Activated B cell treated with CpG ODN at 0.5 μM for 24 hours (primary cell): ENCODE results near the gene RBFOX2. TPM values are rescaled to one million over a fixed set of nuclear protein-coding genes. Genes with fewer than 3 reads are reported as not detected.

Experiments used
- ATAC-seq: fragments of 200-7000 bp; cut with Tn5 transposase; one replicate; pipeline ENCODE4 v1.10.0; 2021; ENCODE audit warnings: low read depth, mild to moderate bottlenecking, moderate library complexity
- CTCF ChIA-PET: fragments of 350-600 bp; sonication (Branson Sonifier 250); formaldehyde crosslinking; loops from one replicate; lab custom pipeline; 2021; ENCODE audit warnings: antibody characterized with exemption; lab: Charles Lee
- POLR2A ChIA-PET: fragments of 350-600 bp; sonication (Branson Sonifier 250); formaldehyde crosslinking; loops from one replicate; lab custom pipeline; 2021; ENCODE audit warnings: antibody characterized with exemption; lab: Charles Lee
- DNase-seq: peaks from one replicate; pipeline ENCODE4 v3.0.0; 2022
- H3K27ac Mint-ChIP-seq: one replicate; pipeline ENCODE4 v1.8.0; 2020; ENCODE audit warnings: mixed read lengths
- H3K27me3 Mint-ChIP-seq: one replicate; pipeline ENCODE4 v1.8.0; 2021; ENCODE audit warnings: mixed read lengths
- H3K36me3 Mint-ChIP-seq: one replicate; pipeline ENCODE4 v1.8.0; 2021; ENCODE audit warnings: low read depth, mixed read lengths
- H3K4me1 Mint-ChIP-seq: one replicate; pipeline ENCODE4 v1.8.0; 2021; ENCODE audit warnings: mixed read lengths
- H3K4me3 Mint-ChIP-seq: one replicate; pipeline ENCODE4 v1.8.0; 2020; ENCODE audit warnings: mild to moderate bottlenecking, mixed read lengths
- H3K9me3 Mint-ChIP-seq: one replicate; pipeline ENCODE4 v1.8.0; 2020; ENCODE audit warnings: mixed read lengths
- intact Hi-C: fragments of 100-400 bp; cut with micrococcal nuclease; formaldehyde crosslinking; loops from one replicate; pipeline ENCODE4 v1.15.1; 2024
- total RNA-seq: library from RNA; stranded (reverse); gene quantifications from 2 replicates; pipeline ENCODE4 v1.2.3, GENCODE V29; 2022
- TF ChIP-seq, protein P1 (sequence below): fragments of 200-600 bp; IDR thresholded peaks from one replicate; pipeline ENCODE4 v1.8.0; 2022; ENCODE audit warnings: antibody characterized with exemption, mild to moderate bottlenecking

Gene RBFOX2
- total RNA-seq, 1 donor from 2014 or later = not detected

DNA sequence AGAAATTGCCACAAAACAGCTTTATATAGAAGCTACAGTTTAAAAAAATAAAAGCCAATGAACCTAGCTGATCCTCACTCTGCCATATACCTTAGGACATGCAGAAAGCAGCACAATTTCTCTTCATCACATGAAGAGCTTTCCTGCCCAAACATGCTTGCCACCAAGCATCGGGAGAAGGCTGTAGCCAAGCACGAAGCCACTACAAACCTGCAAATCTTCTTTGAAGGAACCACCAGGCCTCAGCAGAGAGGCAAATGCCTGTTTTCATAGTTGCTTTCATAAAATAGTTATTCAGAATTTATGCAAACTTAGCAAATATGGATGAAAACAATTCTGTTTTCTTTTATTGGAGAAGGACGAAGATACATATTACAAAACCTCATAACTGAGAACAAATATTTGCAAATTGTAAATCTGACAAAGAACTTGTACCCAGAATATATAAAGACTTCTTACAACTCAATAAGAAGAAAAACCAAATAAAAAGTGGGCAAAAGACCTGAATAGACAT lies 100.3 kb downstream of the RBFOX2 start:
- peaks cover 13% of the 10 kb centered on the region for H3K27me3 Mint-ChIP-seq
- no peaks in the 10 kb centered on the region for H3K36me3 Mint-ChIP-seq
- ATAC-seq = no peak
- no peaks in the 10 kb centered on the region for H3K4me1 Mint-ChIP-seq
- no peak overlapping the region for H3K27ac Mint-ChIP-seq
- no peaks in the 10 kb centered on the region for H3K9me3 Mint-ChIP-seq
- ChIA-PET CTCF (no interaction called here), POLR2A (no interaction called here)
- TF ChIP-seq, protein P1, sequence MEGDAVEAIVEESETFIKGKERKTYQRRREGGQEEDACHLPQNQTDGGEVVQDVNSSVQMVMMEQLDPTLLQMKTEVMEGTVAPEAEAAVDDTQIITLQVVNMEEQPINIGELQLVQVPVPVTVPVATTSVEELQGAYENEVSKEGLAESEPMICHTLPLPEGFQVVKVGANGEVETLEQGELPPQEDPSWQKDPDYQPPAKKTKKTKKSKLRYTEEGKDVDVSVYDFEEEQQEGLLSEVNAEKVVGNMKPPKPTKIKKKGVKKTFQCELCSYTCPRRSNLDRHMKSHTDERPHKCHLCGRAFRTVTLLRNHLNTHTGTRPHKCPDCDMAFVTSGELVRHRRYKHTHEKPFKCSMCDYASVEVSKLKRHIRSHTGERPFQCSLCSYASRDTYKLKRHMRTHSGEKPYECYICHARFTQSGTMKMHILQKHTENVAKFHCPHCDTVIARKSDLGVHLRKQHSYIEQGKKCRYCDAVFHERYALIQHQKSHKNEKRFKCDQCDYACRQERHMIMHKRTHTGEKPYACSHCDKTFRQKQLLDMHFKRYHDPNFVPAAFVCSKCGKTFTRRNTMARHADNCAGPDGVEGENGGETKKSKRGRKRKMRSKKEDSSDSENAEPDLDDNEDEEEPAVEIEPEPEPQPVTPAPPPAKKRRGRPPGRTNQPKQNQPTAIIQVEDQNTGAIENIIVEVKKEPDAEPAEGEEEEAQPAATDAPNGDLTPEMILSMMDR = no peak
- intact Hi-C loops = no loop called here
- H3K4me3 Mint-ChIP-seq = no peak overlapping the region
- DNase-seq = no peak

- Mint-ChIP-seq H3K4me1 (no peaks in the 10 kb centered on the region), H3K27ac (no peak overlapping the region), H3K9me3 (no peaks in the 10 kb centered on the region), H3K27me3 (peaks cover 6% of the 10 kb centered on the region), H3K36me3 (no peaks in the 10 kb centered on the region), H3K4me3 (no peak overlapping the region)
- TF ChIP-seq, protein P1 = no peak
- ChIA-PET CTCF (no interaction called here), POLR2A (no interaction called here)
- DNase-seq = no peak
- ATAC-seq = no peak
- intact Hi-C loops = no loop called here
These were observed 105.6 kb downstream of the RBFOX2 start for GRCh38 chr22:35923026-35923425.

- ATAC-seq (peak; percentile 40), DNase-seq (no peak)
- H3K9me3 Mint-ChIP-seq = no peaks in the 10 kb centered on the region
- TF ChIP-seq, protein P1 = no peak
- no peak overlapping the region for H3K27ac Mint-ChIP-seq
- peaks cover 17% of the 10 kb centered on the region for H3K27me3 Mint-ChIP-seq
- POLR2A ChIA-PET = no interaction called here
- no peak overlapping the region for H3K4me3 Mint-ChIP-seq
- CTCF ChIA-PET = interaction anchor here (1.0 kb wide), 1 partner anchor 11 kb away, joined by 3 read pairs; no protein-coding TSS in a partner anchor
- intact Hi-C loops = loop anchor here (1.0 to 2.0 kb wide), 4 partner anchors 294 to 571 kb away; no protein-coding TSS in a partner anchor
- H3K4me1 Mint-ChIP-seq = no peaks in the 10 kb centered on the region
- H3K36me3 Mint-ChIP-seq = no peaks in the 10 kb centered on the region
These were observed 106.8 kb downstream of the RBFOX2 start for GRCh38 chr22:35921777-35922176.

DNA sequence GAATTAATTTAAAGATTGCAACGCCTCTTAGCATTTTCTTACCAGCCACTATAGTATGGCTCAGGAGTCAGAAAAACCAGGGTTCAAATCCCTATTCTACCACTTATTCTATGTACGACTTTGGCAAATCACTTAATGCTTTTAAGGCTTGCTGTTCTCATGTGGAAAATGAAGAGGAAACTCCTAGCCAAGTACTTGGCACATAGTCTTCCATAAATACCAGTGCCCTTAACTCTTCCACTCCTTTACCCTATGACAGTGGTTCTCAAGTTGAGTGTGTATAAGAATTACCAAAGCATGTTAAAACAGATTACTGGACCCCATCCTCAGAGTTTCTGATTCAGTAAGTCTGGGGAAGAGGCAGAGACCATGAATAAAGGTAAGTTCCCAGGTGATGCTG lies 107.6 kb downstream of the RBFOX2 start:
- POLR2A ChIA-PET = no interaction called here
- ATAC-seq (no peak), DNase-seq (no peak)
- Mint-ChIP-seq H3K4me3 (no peak overlapping the region), H3K36me3 (no peaks in the 10 kb centered on the region), H3K9me3 (no peaks in the 10 kb centered on the region), H3K27me3 (peaks cover 17% of the 10 kb centered on the region), H3K4me1 (no peaks in the 10 kb centered on the region), H3K27ac (no peak overlapping the region)
- TF ChIP-seq, protein P1 = no peak
- CTCF ChIA-PET = no interaction called here
- intact Hi-C loops = loop anchor here (1.0 to 2.0 kb wide), 4 partner anchors 294 to 571 kb away; no protein-coding TSS in a partner anchor

DNA sequence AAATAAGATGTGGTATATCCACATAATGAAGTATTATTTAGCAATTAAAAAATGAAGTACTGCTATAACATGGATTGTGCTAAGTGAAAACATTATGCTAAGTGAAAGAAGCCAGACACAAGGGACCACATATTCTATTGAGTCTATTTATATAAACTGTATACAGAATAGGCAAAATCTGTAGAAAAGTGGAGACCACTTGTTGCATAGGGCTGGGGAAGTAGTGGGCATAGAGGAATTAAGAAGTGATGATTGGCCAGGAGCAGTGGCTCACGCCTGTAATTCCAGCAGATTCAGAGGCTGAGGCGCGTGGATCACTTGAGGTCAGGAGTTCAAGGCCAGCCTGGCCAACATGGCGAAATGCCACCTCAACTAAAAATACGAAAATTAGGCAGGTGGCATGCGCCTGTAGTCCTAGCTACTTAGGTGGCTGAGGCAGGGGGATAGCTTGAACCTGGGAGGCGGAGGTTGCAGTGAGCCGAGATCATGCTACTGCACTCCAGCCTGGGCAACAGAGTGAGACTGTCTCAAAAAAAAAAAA lies 109.6 kb downstream of the RBFOX2 start:
- intact Hi-C loops = no loop called here
- ATAC-seq (no peak), DNase-seq (no peak)
- TF ChIP-seq, protein P1 = no peak
- Mint-ChIP-seq H3K27ac (no peak overlapping the region), H3K4me1 (peaks cover 13% of the 10 kb centered on the region), H3K4me3 (no peak overlapping the region), H3K36me3 (no peaks in the 10 kb centered on the region), H3K9me3 (no peaks in the 10 kb centered on the region), H3K27me3 (peaks cover 13% of the 10 kb centered on the region)
- ChIA-PET POLR2A (no interaction called here), CTCF (no interaction called here)
